Endodermal cell (in vitro differentiated cells): ENCODE data around the gene RNF4. TPM values are rescaled to one million over a fixed set of nuclear protein-coding genes. Genes with fewer than 3 reads are reported as not detected.

Source experiments
- DNase-seq: peaks from one replicate; pipeline ENCODE4 v3.0.0-alpha.2; 2017
- H3K27ac ChIP-seq: 2 replicates; pipeline ENCODE4 v1.5.1; 2013; ENCODE audit warnings: mild to moderate bottlenecking, low read depth, low read length, moderate library complexity
- H3K27me3 ChIP-seq: 2 replicates; pipeline ENCODE4 v1.6.1; 2013; ENCODE audit warnings: mild to moderate bottlenecking, low read length, moderate library complexity; ENCODE audit not compliant: insufficient read depth, control insufficient read depth, poor library complexity, severe bottlenecking
- H3K36me3 ChIP-seq: 2 replicates; pipeline ENCODE4 v1.7.0; 2013; ENCODE audit warnings: mild to moderate bottlenecking, low read length, moderate library complexity; ENCODE audit not compliant: control insufficient read depth, insufficient read depth
- H3K4me1 ChIP-seq: one replicate; pipeline ENCODE4 v1.7.0; 2013; ENCODE audit warnings: low read length; ENCODE audit not compliant: control insufficient read depth, insufficient read depth
- H3K4me3 ChIP-seq: 2 replicates; pipeline ENCODE4 v1.5.1; 2013; ENCODE audit warnings: mild to moderate bottlenecking, low read length, moderate library complexity
- H3K9ac ChIP-seq: 2 replicates; pipeline ENCODE4 v1.6.1; 2013; ENCODE audit warnings: mild to moderate bottlenecking, low read length, moderate library complexity; ENCODE audit not compliant: poor library complexity, severe bottlenecking; ENCODE audit errors: extremely low read depth
- H3K9me3 ChIP-seq: 2 replicates; pipeline ENCODE4 v1.6.1; 2013; ENCODE audit warnings: mild to moderate bottlenecking, low read length, moderate library complexity; ENCODE audit not compliant: control insufficient read depth
- H3K27ac Mint-ChIP-seq: 2 replicates; pipeline ENCODE4 v1.8.0; 2020; ENCODE audit warnings: mixed read lengths
- H3K27me3 Mint-ChIP-seq: 2 replicates; pipeline ENCODE4 v1.8.0; 2021; ENCODE audit warnings: mild to moderate bottlenecking, mixed read lengths; ENCODE audit not compliant: insufficient read depth
- H3K36me3 Mint-ChIP-seq: 2 replicates; pipeline ENCODE4 v1.8.0; 2020; ENCODE audit warnings: low read depth, mixed read lengths
- H3K4me1 Mint-ChIP-seq: 2 replicates; pipeline ENCODE4 v1.8.0; 2020; ENCODE audit warnings: mixed read lengths
- H3K4me3 Mint-ChIP-seq: 2 replicates; pipeline ENCODE4 v1.8.0; 2020; ENCODE audit warnings: mild to moderate bottlenecking, moderate library complexity, mixed read lengths
- H3K9me3 Mint-ChIP-seq: 2 replicates; pipeline ENCODE4 v1.8.0; 2020; ENCODE audit warnings: mild to moderate bottlenecking, mixed read lengths
- CTCF ChIP-seq: fragments of 200-600 bp; sonication (generic); conservative IDR thresholded peaks from 2 replicates; pipeline ENCODE4 v1.5.0; 2021; ENCODE audit warnings: antibody characterized with exemption, mild to moderate bottlenecking
- WGBS, 2 experiments: methylation state at CpG; one replicate each; pipeline versions ENCODE4 v1.1.5 to v1.1.7; 2013; ENCODE audit warnings: missing lambda C conversion rate in 2 of 2, mixed read lengths in 1 of 2; ENCODE audit not compliant: insufficient coverage in 1 of 2, insufficient read length in 1 of 2; 5-methylcytosine and 5-hydroxymethylcytosine counted together
- total RNA-seq, 2 donors: library from RNA; stranded (reverse); fragmentation: NEBNext Ultra II Directional in 1 of 2; extraction: Animal tissue kit (Norgen Biotek cat#: 25700) in 1 of 2; gene quantifications; 2 replicates in 1 of 2; 3 replicates in 1 of 2; pipeline ENCODE4 v1.2.1, GENCODE V29; 2021

Gene RNF4
- total RNA-seq, 2 donors from 2014 or later: 73.2 to 93.6 TPM

GRCh38 chr4:2442175-2442993 is 26.5 kb upstream of the RNF4 start:
- H3K27me3 ChIP-seq: no peaks in the 10 kb centered on the region
- H3K27ac ChIP-seq: no peak overlapping the region
- no peak for TF ChIP-seq CTCF
- Mint-ChIP-seq H3K4me3 (no peak overlapping the region), H3K4me1 (peaks cover 2% of the 10 kb centered on the region), H3K27me3 (no peaks in the 10 kb centered on the region), H3K27ac (no peak overlapping the region), H3K36me3 (no peaks in the 10 kb centered on the region), H3K9me3 (no peaks in the 10 kb centered on the region)
- no peaks in the 10 kb centered on the region for H3K36me3 ChIP-seq
- WGBS, 2 experiments: 89 to 90% methylated on average over 10 to 20 of the region's 20 CpGs
- H3K9me3 ChIP-seq: no peaks in the 10 kb centered on the region
- H3K4me3 ChIP-seq: no peak overlapping the region
- no peak overlapping the region for H3K9ac ChIP-seq
- DNase-seq: no peak
- no peaks in the 10 kb centered on the region for H3K4me1 ChIP-seq

- Mint-ChIP-seq H3K27ac (no peak overlapping the region), H3K4me3 (no peak overlapping the region)
- H3K4me1 ChIP-seq: no peaks in the 10 kb centered on the region
Observed at GRCh38 chr4:2443061-2443730, 25.7 kb upstream of the RNF4 start.

More at GRCh38 chr4:2443061-2443730, 25.7 kb upstream of the RNF4 start:
- no peaks in the 10 kb centered on the region for H3K9me3 Mint-ChIP-seq
- H3K9ac ChIP-seq: no peak overlapping the region
- TF ChIP-seq CTCF: no peak
- no peak overlapping the region for H3K27ac ChIP-seq
- H3K9me3 ChIP-seq: no peaks in the 10 kb centered on the region
- peak; percentile 47 for DNase-seq
- no peaks in the 10 kb centered on the region for H3K36me3 Mint-ChIP-seq
- no peaks in the 10 kb centered on the region for H3K27me3 ChIP-seq
- no peak overlapping the region for H3K4me3 ChIP-seq
- H3K4me1 Mint-ChIP-seq: no peaks in the 10 kb centered on the region
- no peaks in the 10 kb centered on the region for H3K27me3 Mint-ChIP-seq
- WGBS, 2 experiments: 93 to 95% methylated on average over 14 to 20 of the region's 20 CpGs
- H3K36me3 ChIP-seq: no peaks in the 10 kb centered on the region
